HG03064 (cell line): ENCODE measurements around the gene TOR2A.

ENCODE experiments used
- ATAC-seq: cut with Tn5 transposase; IDR thresholded peaks from one replicate; pipeline ENCODE4 v1.9.1; 2021; ENCODE audit warnings: low read depth; ENCODE audit not compliant: unreplicated experiment

TOR2A gene

DNA sequence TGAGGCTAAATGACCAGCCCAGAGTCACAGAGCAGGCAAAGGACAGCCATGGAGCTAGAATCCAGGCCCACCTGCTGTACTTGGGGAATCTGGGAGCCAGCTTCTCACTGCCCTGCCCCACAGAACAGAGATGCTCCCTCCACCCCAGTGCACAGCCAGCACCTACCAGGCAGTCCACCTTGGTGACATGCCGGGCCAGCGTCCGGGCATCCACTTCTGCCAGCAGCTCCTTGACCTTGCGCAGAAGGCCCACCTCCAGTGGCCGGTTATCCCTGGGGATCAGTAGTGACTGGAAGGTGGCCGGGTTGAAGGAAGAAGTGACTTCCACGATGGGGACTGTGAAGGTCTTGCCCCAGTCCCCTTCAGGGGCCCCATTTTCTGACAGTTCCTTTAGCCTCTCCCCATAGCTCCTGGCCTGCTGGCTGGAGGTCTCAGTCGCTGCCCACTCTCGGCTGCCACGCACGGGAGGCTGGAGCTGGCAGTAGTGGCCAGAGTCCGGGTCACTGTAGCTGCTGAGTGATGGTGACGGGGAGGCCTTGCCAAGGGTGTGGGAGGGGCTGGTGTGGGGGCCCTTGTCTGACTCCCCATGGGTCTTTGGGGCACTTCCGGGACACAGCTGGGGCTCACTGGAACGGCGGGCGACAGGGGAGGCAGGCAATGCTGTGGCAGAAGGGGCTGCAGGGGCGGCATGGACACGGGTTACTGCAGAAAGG lies 9.5 kb upstream of the TOR2A start:
- no peak for ATAC-seq

DNA sequence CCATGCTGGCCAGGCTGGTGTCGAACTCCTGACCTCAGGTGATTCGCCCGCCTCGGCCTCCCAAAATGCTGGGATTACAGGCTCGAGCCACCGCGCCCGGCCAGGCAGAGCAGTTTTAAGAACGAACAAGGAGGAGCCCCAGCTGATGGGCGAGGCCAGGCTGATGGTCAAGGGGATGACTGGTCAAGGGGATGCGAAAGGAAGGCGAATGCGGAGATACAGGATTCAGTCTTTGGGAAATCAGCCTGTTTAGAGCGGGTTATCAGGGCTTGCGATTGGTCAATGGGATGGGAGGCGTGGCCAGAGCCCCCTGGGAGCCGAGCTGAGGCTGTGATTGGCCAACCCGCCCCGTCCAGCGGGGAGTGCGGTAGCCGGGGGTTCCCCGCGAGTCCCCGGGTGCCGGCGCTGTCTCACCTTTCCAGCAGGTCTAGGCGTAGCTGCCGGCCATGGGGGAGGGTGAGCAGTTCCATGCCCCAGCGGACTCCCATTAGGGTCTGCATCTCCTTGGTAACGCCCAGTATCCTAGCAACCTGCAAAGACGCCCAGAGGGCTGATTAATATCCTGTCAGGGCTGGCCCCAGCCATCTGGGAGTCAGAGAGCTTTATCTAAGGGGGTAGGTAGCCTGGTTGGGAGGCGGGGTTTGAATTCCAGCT lies 7.5 kb upstream of the TOR2A start:
- ATAC-seq, result no peak

DNA sequence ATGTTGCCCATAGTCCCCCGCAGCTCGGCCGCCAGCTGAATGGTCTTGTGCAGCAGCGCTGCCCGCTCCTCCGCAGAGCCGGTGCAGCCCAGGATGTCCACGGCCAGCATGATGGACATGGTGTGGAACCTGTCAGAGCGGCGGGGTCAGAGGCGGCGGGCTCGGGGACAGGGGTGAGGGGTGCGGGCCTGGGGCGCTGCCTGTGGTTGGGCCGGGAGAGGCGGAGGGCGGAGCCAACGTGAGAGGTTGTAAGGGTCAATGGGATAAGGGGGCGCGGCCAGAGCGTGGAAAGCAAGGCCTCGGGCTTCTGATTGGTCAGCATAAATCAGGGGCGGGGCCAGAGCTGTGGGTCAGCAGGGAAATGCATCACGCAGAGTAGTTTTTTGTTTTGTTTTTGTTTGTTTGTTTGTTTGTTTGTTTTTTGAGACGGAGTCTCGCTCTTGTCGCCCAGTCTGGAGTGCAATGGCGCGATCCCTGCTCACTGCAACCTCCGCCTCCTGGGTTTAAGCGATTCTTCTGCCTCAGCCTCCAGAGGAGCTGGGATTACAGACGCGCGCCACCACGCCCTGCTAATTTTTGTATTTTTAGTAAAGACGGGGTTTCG lies 6.8 kb upstream of the TOR2A start:
- ATAC-seq, result no peak

DNA sequence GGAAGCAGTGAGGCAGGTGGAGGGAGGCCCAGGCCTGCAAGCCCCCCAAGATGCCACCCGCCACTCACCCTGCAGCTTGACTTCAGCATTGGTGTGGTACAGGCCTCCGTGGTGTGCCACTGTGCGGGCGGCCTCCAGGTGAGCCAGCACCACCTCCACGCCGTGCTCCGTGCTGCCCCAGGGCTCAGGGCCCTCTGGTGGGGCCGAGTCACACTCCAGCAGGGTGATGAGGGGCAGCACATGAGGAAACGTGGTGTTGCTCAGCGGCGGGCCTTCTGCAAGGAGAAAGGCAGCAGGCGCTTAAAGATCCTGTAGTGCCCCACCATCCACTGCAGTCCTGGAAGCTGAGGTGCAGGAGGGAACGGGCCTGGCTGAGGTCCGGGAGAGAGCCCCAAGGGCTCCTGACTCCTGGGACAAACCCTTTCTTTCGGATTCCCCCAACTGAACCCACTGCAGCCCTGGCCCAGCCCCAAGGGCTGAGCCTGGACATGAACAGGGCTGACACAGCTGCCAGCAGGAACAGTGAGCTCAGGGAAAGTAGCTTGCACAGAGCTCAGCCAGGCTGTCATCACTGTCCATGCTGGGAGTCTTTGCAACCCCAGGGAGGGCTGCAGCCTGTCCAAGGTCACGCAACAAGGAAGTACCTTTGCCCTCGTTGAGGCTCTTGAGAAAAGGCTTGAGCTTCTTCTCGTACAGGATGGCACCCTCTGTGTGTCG lies 4.7 kb upstream of the TOR2A start:
- ATAC-seq, result no peak

DNA sequence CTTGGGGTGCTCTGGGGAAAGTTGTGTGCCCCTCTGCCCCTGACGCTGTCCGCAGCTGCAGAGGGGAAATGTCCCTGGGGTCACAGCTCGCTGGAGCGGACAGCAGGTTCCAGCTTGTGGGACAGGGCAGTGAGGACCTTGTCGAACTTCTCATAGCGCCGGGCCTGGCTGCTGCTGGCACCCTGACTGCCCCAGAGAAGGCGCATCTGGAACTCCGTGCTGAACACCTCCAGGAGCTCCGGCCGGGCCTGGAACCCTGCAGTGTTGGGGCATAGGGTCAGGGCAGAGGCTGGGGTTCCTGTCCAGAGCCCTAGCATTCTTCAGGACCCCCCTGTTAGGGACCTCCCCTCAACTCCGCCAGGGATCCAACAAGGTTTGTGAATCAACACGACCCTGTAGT lies 3.6 kb upstream of the TOR2A start:
- no peak for ATAC-seq

DNA sequence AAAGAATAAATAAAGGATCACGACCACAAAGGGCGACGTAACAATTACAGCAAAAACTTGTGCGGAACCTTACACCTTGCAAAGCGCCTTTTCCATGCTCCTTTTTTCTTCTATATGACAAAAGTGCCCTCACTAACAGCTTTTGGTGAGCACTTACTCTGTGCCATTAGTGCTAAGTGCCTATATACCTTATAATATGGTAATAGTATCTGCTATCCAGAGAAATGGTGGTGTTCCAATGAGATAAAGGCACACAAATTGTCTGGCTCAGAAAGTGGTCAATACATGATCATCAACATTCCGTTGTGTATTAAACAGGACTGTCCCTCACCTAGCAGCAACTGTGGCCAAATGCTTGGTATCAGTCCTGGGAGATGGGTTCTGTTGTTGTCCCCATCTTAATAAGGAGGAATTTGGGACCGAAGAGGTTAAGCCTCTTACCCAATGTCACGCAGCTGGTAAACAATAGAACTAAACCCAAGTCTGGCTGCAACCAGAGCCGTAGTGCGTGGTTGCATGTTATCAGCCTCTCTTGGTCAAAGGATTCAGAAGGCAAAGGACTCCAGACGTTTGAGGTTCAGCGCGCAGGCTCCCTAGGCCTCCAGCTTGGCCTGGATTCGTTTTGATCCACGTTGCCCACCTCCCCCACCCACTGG lies 564 bp upstream of the TOR2A start:
- no peak for ATAC-seq

DNA sequence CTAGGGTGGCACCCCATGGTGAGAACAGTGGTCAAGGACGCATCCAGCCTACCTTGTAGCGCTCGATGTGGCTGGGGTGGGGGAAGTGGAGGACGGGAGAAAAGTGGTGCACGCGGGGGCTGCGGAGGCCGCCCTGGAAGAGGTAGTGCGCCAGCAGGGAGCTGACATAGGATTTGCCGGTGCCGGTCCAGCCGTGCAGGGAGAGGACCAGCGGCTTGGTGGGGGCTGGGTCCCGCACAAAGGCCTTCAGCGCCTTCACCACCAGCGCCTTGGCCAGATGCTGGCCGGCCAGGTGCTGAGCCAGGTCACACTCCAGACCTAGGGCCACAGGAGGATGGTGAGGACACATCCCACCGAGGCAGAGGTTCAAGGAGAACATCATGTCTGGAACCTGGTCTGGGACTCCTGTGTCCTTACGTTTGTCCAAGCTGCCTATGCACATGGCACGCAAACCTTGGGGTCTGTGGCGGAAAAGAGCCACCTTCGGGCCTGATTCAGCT lies 797 bp downstream of the TOR2A start:
- ATAC-seq, result no peak

DNA sequence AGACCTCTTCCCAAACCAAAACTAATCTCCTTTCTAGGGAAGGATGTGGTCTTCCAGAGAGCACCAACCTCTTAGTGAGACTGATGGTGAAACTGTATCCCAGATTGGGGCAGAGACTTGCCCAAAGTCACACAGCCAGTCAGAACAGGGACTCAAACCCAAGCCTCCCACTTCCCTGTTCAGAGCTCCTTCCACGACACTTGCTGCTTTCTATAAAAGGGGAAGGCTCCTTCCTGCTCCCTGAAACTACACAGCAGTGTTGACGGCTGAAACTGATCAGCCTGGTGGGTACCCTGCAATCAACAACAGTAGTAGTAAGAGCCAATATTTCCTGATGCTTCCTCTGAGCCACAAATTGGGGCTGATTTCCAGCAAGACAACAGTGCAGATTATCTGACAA lies 1.5 kb downstream of the TOR2A start:
- no peak for ATAC-seq

DNA sequence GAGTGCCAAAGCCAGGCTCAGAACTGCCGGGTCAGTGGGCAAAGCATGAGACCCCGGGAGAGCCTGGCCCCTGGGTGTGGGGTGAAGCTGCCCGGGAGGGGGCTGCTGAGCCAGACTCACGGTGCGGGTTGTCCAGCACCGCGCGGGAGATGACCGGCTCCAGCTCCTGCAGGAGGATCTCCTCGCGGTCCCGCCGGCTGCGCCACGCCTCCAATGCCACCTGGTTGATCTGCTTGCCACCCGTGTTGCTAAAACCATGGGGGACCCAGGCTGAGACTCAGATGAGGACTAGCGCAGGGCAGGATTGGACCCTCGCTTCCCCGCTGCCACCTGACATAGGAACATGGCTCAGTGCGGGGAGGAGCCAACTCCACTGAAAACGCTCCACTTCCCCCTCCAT lies 2.6 kb downstream of the TOR2A start:
- ATAC-seq, result no peak

DNA sequence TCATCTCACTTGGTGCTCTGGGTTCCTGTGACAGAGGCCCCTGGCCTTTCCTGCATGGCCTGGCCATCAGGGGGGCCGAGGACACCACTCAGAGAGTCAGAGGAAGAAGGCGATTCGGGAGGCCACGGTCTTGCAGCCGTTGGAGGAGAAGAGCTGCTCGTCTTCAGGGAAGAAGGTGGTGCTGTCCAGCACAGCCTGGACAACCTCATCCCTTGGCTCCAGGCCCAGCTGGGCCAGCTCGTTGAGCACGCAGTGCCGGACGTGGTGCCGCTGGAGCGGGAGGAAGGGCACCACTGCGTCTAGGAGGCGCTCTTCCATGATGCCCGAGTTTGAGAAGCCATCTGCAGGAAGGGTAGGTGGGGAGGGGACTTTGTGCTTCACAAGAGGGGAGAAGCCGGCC lies 3.2 kb downstream of the TOR2A start:
- ATAC-seq, result no peak

DNA sequence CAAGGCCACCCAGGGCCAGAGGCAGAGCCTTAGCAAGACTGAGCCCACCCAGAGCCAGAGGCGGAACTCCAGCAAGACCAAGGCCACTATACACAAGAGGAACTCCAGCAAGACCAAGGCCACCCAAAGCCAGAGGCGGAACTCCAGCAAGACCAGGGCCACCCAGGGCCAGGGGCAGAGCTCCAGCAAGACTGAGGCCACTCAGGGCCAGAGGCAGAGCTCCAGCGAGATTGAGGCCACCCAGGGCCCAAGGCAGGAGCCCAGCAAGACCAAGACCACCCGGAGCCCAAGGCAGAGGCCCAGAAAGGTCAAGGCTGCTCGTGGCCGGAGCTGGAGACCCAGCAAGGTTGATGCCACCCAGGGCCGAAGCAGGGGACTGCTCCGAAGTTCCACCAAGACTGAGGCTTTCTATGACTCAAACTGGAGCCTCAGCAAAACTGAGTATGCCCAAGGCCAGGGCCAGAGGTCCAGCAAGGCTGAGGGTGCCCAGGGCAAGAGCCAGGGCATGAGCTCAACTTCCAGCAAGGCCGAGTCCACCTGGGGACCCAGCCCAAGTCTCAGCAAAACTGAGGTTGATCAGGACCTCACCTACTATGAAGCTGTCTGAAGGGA lies 4.2 kb downstream of the TOR2A start:
- ATAC-seq, result no peak

DNA sequence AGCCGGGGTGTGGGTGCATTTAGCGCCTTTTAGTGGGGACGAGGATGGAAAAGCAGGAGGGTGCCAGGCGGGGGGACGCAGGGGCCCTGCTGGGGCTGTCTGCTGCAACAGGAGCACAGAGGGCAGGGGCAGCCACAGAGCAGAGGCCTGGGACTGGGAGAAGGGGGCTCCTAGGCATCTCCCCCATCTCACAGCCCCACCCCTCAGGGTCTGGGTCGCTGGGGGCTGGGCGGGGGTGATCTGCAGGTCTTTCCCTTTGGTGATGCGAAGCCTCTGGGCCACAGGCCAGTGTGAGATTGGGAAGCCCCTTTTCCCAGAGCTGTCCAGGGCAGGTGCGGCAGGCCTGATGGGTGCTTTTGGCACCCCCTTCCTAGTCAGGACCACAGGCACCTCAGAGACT lies 4.8 kb downstream of the TOR2A start:
- ATAC-seq, result no peak

DNA sequence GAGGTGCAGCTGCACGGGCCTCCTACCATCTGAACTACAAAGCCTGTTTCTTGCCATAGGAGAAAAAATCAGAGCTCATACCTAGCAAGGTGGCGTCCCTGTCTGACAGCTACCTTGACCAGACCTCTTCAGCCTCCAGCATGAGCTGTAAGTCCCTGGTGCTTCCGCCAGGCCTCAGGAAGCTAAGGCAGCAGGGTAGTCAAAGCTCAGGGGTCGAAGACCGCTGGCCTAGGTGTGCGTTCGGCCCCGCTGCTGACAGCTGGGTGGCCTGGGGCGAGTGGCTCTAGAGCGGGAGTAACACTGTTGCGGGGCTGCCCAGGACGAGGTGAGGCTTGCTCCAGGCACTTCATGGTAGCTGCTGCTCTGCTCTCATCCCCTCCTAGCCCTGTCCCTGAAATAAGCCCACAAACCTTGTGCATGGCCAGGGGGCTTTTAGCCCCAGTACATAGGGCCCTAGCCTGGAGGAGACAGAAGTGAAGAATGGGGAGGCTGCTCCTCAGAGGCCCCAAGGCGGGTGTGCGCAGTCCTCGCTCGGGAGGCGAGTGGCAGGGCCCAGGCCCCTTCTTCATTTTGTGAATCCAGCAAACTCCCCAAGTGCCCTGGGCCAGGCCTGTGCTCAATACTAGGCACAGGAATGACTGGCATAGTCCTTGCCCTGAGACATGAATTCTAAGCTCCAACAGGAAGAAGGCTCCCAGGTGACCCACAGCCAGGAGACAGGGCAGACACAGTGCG lies 5.4 kb downstream of the TOR2A start:
- no peak for ATAC-seq

DNA sequence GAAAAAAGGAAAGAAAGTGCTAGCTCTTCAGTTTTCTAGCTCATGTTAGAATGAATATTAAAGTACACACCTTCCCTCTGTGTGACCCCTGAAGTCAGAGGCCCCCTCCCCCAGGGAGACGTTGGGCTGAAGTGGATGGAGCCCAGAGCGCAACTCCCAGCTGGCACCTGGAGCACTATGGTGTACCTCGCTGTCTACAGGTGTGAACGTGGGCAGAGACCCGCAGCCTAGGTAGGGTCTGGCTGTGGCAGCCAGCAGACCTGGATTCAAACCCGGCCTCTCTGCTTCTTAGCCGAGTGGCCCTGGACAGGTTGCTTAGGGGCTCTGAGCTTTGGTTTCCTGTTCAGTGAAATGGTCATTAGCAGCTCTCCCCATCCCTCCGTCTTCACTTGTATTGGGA lies 6.3 kb downstream of the TOR2A start:
- no peak for ATAC-seq

DNA sequence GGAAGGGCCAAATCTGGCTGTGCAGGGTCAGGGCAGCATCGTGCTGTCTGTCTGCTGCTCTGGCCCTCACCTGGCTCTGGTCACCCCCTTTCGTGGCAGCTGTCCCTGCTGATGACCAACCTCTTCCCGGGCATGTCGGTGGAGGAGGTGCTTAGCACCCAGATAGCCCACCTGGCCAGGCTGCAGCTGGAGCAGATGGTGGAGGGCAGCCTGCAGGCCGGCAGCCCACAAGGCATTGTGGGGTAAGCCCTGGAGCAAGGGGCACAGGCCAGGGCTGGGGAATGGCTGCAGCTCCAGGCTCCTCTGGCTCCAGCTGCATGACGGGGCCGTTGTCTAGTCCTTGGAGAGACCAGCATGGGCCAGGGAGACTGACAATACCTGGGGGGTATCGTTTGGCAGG lies 8.2 kb downstream of the TOR2A start:
- no peak for ATAC-seq

DNA sequence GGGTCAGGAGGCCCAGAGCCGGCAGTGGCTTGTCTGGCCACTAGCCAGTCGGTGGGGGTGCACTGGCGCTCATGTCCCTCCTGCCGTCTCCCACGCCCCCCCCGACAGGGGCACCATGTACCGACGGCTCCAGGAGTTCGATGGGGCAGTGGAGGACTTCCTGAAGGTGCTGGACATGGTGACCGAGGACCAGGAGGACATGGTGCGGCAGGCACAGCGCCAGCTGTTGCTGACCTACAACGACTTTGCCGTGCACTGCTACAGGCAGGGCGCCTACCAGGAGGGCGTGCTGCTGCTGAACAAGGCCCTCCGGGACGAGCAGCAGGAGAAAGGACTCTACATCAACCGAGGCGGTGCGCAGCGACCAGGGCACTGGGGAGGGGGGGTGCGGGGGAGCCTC lies 11.1 kb downstream of the TOR2A start:
- ATAC-seq, result no peak

DNA sequence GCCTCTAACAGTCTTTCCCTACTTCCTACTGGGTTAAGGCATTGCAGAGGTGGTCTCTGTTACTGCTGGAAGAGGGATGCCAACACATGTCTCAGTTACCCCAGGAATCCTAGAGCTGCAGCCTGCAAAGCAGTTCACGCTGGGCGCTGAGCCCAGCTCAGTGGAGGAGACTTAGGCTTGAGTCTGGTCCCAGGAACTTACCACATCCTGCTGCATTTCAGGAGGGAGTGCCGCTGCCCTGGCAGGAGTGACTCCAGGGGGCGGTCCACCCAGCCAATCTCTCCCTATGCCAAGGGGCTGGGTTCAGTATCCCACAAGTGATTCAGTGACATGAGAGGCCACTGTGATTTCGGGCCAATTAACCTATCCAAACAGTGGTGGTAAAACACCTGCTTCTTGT lies 11.7 kb downstream of the TOR2A start:
- no peak for ATAC-seq

DNA sequence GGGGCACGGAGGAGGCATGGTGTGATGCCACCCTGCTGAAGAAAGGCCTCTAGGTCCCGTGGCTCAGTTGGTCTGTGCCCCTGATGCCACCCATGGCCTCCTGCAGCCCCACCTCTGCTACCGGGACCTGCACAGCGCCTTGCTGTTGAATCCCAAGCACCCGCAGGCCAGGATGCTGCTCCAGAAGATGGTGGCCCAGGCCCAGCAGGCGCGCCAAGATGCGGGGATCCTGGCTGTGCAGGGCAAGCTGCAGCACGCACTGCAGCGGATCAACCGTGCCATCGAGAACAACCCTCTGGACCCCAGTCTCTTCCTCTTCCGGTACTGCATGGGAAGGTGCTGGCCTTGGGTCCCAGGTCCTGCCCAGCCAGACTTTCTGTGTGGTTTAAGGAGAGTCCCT lies 12.1 kb downstream of the TOR2A start:
- ATAC-seq, result no peak

DNA sequence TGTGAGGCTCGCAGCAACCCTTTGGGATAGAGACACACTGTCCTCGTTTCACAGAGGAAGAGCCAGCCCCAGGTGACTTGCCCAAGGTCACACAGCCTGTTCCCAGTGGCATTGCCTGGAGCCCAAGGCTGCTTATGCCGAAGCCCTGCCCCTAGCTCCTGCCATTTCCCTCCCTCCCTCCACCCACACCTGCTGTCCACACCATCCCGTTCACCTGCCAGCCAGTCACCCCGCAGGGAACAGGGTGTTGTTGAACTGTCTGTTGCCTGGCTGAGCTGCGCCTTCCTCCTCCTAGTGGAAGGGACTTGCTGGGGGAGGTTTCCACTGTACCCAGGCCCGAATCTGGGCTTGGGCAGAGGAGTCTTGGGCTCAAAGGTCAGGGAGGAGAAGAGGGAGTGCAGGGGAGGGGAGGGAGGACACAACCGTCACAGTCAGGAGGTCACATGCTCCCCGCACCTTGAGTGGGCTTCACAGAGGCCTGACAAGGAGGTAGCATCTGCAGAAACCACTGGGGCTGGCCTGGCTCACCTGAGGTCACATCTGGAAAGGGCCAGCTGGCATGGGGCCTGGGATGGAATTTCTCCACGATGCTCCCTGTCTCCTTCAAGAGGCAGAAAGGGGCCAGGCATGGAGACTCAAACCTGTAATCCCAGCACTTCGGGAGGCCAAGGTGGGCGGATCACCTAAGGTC lies 12.9 kb downstream of the TOR2A start:
- no peak for ATAC-seq
